Skeletal muscle satellite cell (primary cell): ENCODE data around the gene CEP250.
"Not testable (repeated sequence)": the region's sequence is repeated elsewhere in the genome, so short reads cannot be mapped to it uniquely, and the experiment has no call there.

Source experiments
- H3K27me3 ChIP-seq: 2 replicates; pipeline ENCODE4 v1.7.0; 2013; ENCODE audit warnings: low read length; ENCODE audit not compliant: control insufficient read depth, insufficient read depth
- H3K36me3 ChIP-seq: 2 replicates; pipeline ENCODE4 v1.7.0; 2013; ENCODE audit warnings: mild to moderate bottlenecking, control low read depth, low read length; ENCODE audit not compliant: insufficient read depth
- H3K4me1 ChIP-seq: 2 replicates; pipeline ENCODE4 v1.7.0; 2013; ENCODE audit warnings: low read length; ENCODE audit not compliant: control insufficient read depth, insufficient read depth
- H3K4me2 ChIP-seq: 2 replicates; pipeline ENCODE4 v1.7.0; 2013; ENCODE audit warnings: mild to moderate bottlenecking, low read length
- H3K4me3 ChIP-seq: 2 replicates; pipeline ENCODE4 v1.7.0; 2013; ENCODE audit warnings: low read length
- H3K9ac ChIP-seq: 2 replicates; pipeline ENCODE4 v1.7.0; 2013; ENCODE audit warnings: mild to moderate bottlenecking, low read depth, low read length, moderate library complexity
- H3K9me3 ChIP-seq: replicated peaks from 2 replicates; pipeline ENCODE4 v1.7.0; 2013; ENCODE audit warnings: mild to moderate bottlenecking, control low read depth, low read length

CEP250 gene

DNA sequence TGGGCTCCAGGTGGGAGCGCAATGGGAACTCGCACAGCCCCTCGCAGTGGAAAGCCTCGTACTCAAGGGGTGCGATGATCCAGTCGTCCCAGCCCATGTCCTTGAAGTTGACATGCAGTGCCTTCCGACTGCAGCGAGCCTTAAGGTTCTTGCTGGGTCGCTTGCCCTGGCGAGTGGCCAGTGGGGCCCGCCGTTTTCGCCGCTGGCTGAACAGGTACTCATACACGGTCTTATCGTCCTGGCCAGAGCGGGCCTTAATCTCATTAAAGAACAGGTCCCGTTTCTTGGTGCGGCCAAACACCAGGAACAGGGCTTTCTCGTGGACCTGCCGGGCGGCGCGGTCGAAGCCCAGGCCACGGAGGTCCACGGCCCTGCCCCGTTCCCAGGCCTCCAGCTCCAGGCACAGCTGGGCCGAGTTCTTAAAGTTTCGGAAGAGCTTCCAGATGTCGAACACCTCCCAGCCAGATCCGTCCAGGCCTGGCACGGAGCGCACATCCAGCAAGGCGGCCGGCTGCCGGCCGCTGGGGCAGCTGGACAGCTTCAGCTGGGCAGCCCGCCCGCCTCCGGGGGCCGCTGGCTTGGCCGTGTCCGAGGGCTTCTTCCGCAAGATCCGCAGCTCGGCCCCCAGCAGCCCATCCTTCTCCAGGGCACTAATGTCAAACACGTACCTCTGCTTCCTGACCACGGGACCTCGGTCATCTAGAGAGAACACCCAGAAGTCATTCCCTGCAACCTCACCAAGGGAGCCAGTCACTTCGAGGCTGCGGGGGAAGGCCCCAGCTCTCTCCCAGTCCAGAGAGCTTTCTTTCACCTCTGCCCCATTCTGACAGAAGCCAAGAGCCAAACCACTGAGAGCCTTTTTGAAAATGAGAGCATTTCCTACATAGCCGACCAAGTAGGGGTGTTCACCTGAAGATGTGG is 21.1 kb upstream of the CEP250 start:
- Histone ChIP-seq H3K27me3 (no peaks in the 10 kb centered on the region), H3K4me3 (no peak overlapping the region), H3K4me1 (peaks cover 15% of the 10 kb centered on the region), H3K4me2 (peak overlapping the region; percentile 51), H3K9ac (no peak overlapping the region), H3K36me3 (no peaks in the 10 kb centered on the region), H3K9me3 (no peaks in the 10 kb centered on the region)

DNA sequence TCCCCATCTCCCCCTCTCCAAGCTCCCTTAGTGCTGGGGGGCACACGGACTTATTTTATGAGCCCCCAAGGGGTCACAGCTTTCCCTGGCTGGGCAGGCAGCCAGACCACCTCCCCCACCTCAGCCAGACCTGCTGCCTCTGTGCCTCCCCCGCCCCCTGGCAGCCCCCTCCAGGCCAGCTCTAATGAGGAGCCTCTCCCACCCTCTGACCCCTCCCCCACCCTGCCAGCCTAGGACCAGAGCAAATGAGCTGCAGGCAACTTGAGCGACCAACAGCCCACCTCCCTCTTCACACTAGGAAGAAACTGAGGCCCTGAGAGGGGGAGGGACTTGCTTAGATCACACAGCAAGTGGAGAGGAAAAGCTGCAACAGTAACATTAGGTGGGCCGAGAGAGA is 19.2 kb upstream of the CEP250 start:
- no peak overlapping the region for H3K9ac ChIP-seq
- H3K9me3 ChIP-seq, result no peaks in the 10 kb centered on the region
- H3K4me2 ChIP-seq, result no peak overlapping the region
- no peak overlapping the region for H3K4me3 ChIP-seq
- H3K27me3 ChIP-seq, result no peaks in the 10 kb centered on the region
- no peaks in the 10 kb centered on the region for H3K36me3 ChIP-seq
- peaks cover 15% of the 10 kb centered on the region for H3K4me1 ChIP-seq

DNA sequence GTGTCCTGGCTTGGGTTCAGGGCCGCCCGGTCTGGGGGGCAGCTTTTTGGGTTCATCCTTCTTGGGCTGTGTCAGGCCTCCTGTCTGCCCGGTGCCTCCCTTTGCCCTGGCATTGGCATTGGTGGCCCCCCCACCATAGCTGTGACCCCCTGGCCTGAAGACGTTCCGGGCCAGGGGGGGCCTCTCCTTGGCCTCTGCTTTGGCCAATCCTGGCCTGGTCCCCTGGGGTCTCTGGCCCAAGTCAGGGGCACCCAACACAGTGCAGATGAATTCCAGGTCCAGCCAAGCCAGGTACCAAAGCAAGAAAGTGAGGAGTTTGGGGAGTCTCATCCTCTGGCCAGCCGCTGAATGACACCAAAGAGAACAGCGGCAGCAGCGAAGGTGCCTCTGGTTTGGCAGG is 17.8 kb upstream of the CEP250 start:
- no peaks in the 10 kb centered on the region for H3K9me3 ChIP-seq
- H3K4me3 ChIP-seq, result no peak overlapping the region
- H3K9ac ChIP-seq, result no peak overlapping the region
- H3K4me1 ChIP-seq, result peaks cover 16% of the 10 kb centered on the region
- H3K36me3 ChIP-seq, result no peaks in the 10 kb centered on the region
- no peaks in the 10 kb centered on the region for H3K27me3 ChIP-seq
- H3K4me2 ChIP-seq, result peak overlapping the region; percentile 44

DNA sequence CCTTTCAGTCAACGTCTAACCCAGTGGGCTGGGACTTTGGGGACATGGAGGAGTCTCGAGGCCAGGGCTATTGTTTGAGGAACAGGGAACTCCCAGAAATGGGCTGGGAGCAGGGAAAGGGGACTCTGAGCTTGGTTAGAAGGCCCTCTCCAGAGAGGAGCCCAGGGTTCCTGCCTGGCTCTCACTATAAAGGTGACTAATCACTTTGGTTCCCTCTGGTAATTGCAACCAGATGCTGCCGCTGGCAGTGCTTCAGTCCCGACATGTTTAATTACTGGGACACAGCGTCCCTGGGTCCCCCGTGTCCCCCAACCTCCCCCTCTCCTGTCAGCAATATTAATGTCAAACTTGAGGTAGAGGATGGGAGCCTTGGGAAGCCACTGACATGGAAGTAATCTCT is 12.4 kb upstream of the CEP250 start:
- Histone ChIP-seq H3K4me2 (peak overlapping the region; percentile 56), H3K4me1 (peaks cover 25% of the 10 kb centered on the region), H3K27me3 (no peaks in the 10 kb centered on the region), H3K36me3 (no peaks in the 10 kb centered on the region), H3K9ac (peak overlapping the region; percentile 53), H3K4me3 (no peak overlapping the region), H3K9me3 (no peaks in the 10 kb centered on the region)

DNA sequence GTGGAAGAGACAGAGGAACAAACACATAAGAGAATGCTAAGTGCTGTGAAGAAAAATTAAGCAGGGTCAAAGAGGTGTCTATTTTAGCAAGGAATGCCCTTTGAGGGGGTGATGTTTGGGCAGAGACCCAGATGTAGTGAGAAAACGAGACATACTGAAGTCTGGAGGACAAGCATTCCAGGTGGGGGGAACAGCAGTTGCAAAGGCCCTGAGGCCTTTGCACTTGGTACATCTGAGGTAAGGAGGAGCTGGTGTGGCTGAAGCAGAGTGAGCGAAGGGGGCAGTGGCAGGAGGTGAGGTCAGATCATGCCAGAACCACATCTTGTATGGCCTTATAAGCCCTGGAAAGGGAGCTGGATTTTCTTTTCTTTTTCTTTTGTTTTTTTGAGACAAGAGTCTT is 11.2 kb upstream of the CEP250 start:
- Histone ChIP-seq H3K27me3 (no peaks in the 10 kb centered on the region), H3K4me3 (no peak overlapping the region), H3K9ac (no peak overlapping the region), H3K9me3 (no peaks in the 10 kb centered on the region), H3K4me2 (no peak overlapping the region), H3K4me1 (peaks cover 15% of the 10 kb centered on the region), H3K36me3 (no peaks in the 10 kb centered on the region)

DNA sequence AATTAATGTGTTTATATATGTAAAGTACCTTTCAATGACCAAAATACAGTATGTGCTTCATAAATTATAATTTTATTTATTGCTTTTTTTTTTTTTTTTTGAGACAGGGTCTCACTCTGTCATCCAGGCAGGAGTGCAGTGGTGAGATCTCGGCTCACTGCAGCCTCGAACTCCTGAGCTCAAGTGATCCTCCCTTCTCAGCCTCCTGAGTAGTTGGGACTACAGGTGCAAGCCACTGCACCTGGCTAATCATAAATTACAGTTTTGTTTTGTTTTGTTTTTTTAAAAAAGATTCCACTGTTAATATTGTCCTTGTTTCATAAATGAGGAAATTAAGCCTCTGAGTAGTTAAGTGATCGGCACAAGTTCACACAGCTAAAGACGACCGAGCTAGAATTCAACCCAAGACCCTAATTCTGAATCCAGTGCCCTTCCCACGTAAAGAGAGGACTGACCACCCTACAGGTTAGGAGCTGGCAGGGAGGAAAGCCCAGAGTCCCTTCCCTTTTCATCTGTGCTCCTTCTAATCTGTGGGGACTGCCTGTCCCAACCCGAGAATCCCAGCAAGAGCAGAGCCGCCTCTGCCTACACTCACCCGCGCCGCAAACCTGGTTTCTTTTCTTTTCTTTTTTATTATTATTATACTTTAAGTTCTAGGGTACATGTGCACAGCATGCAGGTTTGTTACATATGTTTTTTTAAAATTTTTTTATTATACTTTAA is 8.9 kb upstream of the CEP250 start:
- H3K4me3 ChIP-seq, result no peak overlapping the region

DNA sequence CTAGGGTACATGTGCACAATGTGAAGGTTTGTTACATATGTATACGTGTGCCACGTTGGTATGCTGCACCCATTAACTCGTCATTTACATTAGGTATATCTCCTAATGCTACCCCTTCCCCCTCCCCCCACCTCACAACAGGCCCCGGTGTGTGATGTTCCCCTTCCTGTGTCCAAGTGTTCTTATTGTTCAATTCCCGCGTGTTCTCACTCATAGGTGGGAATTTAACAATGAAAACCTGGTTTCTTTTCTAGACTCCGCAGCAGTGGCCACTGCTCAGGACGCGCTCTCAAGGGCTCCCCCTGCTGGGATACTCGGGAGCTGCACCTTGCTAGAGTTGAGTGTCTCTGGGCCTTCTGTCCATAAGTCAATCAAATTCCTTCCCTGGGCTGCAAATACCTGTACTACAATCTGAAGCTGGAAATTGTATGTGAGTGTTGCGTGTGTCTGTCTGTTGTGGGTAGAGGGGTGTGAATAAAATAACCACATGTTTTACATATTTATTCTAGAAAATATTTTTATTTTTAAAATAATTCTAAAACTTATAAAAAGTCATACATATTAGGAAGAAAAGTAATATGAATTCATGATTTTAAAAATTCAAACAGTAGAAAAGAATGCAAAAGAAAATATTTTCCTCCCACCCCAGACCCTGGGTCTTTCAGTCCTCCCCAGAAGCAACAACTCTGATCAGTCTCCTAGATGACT is 8.2 kb upstream of the CEP250 start:
- H3K27me3 ChIP-seq, result no peaks in the 10 kb centered on the region
- no peaks in the 10 kb centered on the region for H3K36me3 ChIP-seq
- H3K4me1 ChIP-seq, result peaks cover 14% of the 10 kb centered on the region
- H3K9me3 ChIP-seq, result no peaks in the 10 kb centered on the region
- no peak overlapping the region for H3K9ac ChIP-seq
- H3K4me3 ChIP-seq, result peak overlapping the region; percentile 56
- peak overlapping the region; percentile 70 for H3K4me2 ChIP-seq

More for the DNA sequence above, 8.9 kb upstream of the CEP250 start:
- Histone ChIP-seq H3K4me2 (peak overlapping the region; percentile 70), H3K4me1 (peaks cover 15% of the 10 kb centered on the region), H3K36me3 (no peaks in the 10 kb centered on the region), H3K27me3 (no peaks in the 10 kb centered on the region), H3K9ac (no peak overlapping the region), H3K9me3 (no peaks in the 10 kb centered on the region)

DNA sequence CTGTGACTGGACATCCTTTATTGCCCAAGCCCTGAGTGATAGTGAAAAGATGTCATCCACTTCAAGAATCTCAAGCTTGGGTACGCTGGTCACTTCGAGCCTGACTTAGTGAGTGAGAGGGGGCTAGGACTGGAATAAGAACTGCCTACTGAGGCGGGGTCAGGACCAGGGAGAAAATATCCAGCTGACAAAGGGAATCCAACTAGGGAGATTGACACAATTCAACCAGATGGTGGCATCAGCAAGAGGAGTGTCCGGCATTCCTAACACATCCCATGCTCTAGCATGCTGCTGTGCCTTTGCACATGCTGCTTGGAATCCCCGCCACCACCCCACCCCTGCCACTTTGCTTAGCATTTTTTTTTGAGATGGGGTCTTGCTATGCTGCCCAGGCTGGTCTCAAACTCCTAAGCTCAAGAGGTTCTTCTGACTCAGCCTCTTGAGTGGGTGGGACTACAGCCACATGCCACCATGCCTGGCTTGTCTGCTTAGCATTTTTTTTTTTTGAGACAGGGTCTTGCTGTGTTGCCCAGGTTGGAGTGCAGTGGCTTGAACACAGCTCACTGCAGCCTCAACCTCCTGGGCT is 6.5 kb upstream of the CEP250 start:
- H3K4me2 ChIP-seq, result no peak overlapping the region
- no peak overlapping the region for H3K4me3 ChIP-seq
- no peak overlapping the region for H3K9ac ChIP-seq
- peaks cover 6% of the 10 kb centered on the region for H3K4me1 ChIP-seq
- H3K27me3 ChIP-seq, result no peaks in the 10 kb centered on the region
- H3K36me3 ChIP-seq, result no peaks in the 10 kb centered on the region
- H3K9me3 ChIP-seq, result no peaks in the 10 kb centered on the region

DNA sequence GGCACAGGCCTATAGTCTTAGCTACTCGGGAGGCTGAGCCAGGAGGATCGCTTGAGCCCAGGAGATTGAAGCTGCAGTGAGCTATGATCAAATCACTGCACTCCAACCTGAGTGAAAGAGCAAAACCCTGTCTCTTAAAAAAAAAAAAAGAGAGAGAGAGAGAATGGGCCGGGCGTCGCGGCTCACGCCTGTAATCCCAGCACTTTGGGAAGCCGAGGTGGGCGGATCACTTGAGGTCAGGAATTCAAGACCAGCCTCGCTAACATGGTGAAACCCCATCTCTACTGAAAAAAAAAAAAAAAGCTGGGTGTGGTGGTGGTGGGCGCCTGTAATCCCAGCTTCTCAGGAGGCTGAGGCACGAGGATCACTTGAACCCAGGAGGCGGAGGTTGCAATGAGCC is 5.5 kb upstream of the CEP250 start:
- H3K27me3 ChIP-seq, H3K4me1 ChIP-seq, H3K9ac ChIP-seq, H3K4me2 ChIP-seq, H3K4me3 ChIP-seq, H3K36me3 ChIP-seq, H3K9me3 ChIP-seq: not testable (repeated sequence)

DNA sequence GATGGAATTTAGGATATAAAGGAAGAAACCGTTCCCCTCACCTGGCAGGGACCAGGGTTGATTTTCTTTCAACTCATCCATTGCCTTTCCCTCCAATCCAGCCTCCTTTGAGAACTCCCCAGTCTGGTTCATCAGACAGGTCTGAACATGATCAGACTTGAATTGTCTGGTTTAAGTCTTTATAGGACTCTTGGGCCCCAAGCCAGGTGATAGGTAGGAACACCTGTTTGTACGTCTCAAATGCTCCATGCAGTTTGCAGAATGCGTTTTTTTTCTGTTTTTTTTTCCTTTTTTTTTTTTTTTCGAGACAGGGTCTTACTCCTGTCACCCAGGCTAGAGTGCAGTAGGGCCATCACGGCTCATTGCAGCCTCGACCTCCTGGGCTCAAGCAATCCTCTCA is 4.1 kb upstream of the CEP250 start:
- Histone ChIP-seq H3K9me3 (no peaks in the 10 kb centered on the region), H3K4me2 (no peak overlapping the region), H3K9ac (no peak overlapping the region), H3K27me3 (no peaks in the 10 kb centered on the region), H3K36me3 (no peaks in the 10 kb centered on the region), H3K4me1 (peaks cover 8% of the 10 kb centered on the region), H3K4me3 (no peak overlapping the region)

DNA sequence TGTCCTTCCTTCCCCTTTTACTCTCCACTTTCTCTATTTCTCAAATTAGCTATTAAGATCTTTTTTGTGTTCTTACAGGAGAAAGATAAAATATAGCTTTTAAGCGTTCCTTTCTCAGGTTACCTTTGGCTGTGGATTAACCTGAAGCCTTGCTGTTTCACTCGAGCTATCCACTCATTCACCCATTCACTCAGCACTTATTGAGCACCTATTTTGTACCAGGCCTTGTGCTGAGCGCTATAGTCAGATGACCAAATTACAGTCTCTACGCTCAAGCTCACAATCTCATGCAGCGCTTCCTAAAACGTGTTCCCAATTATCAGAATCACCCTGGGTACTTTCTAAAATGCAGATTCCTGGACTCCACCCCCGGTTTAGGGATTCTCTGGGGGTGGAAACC is 1.8 kb upstream of the CEP250 start:
- Histone ChIP-seq H3K36me3 (no peaks in the 10 kb centered on the region), H3K9me3 (no peaks in the 10 kb centered on the region), H3K27me3 (no peaks in the 10 kb centered on the region), H3K4me2 (peak overlapping the region; percentile 89), H3K4me1 (peaks cover 7% of the 10 kb centered on the region), H3K9ac (peak overlapping the region; percentile 96), H3K4me3 (peak overlapping the region; percentile 83)
